ENCODE results near the gene MCF2.
"Not testable (repeated sequence)": the region's sequence is repeated elsewhere in the genome, so short reads cannot be mapped to it uniquely, and the experiment has no call there.

The MCF2 gene

GRCh38 chrX:139708067-139708466 is at the start of gene MCF2:
Gene MCF2 (minus strand): TSS chrX:139708167. CDS start chrX:139651744, 56,423 bp downstream.
- intact Hi-C loops (cut with DNase I) = no loop called here
- no peak for DNase-seq

- no peak for DNase-seq
- intact Hi-C loops (cut with DNase I) = no loop called here
Observed at GRCh38 chrX:139751053-139751452, 43.1 kb upstream of the MCF2 start.

- intact Hi-C loops (cut with DNase I) = no loop called here
- no peak for DNase-seq
Observed at GRCh38 chrX:139750390-139750789, 42.4 kb upstream of the MCF2 start.

GRCh38 chrX:139739138-139739537 is 31.2 kb upstream of the MCF2 start:
- intact Hi-C loops (cut with DNase I) = no loop called here
- DNase-seq = no peak

GRCh38 chrX:139738581-139738980 is 30.6 kb upstream of the MCF2 start:
- DNase-seq = no peak
- intact Hi-C loops (cut with DNase I) = no loop called here

- no peak for DNase-seq
- intact Hi-C loops (cut with DNase I) = no loop called here
Observed at GRCh38 chrX:139736151-139736550, 28.2 kb upstream of the MCF2 start.

GRCh38 chrX:139734996-139735395 is 27.0 kb upstream of the MCF2 start:
- no peak for DNase-seq
- intact Hi-C loops (cut with DNase I) = no loop called here

GRCh38 chrX:139725720-139726119 is 17.8 kb upstream of the MCF2 start:
- intact Hi-C loops (cut with DNase I) = no loop called here
- DNase-seq = no peak

GRCh38 chrX:139724626-139725025 is 16.7 kb upstream of the MCF2 start:
- no peak for DNase-seq
- intact Hi-C loops (cut with DNase I) = no loop called here

- no peak for DNase-seq
- intact Hi-C loops (cut with DNase I) = no loop called here
Observed at GRCh38 chrX:139720979-139721378, 13.0 kb upstream of the MCF2 start.

- intact Hi-C loops (cut with DNase I) = no loop called here
- no peak for DNase-seq
Observed at GRCh38 chrX:139720136-139720535, 12.2 kb upstream of the MCF2 start.

GRCh38 chrX:139702658-139703057 is 5.3 kb downstream of the MCF2 start:
- no peak for DNase-seq
- intact Hi-C loops (cut with DNase I) = no loop called here

GRCh38 chrX:139692908-139693307 is 15.1 kb downstream of the MCF2 start:
- intact Hi-C loops (cut with DNase I) = no loop called here
- DNase-seq = no peak

- DNase-seq = no peak
- intact Hi-C loops (cut with DNase I) = no loop called here
Observed at GRCh38 chrX:139692506-139692849, 15.5 kb downstream of the MCF2 start.

- DNase-seq = no peak
- intact Hi-C loops (cut with DNase I) = no loop called here
Observed at GRCh38 chrX:139691843-139692505, 16.0 kb downstream of the MCF2 start.

- DNase-seq = no peak
- intact Hi-C loops (cut with DNase I) = no loop called here
Observed at GRCh38 chrX:139691493-139691842, 16.5 kb downstream of the MCF2 start.

- intact Hi-C loops (cut with DNase I); DNase-seq: not testable (repeated sequence)
Observed at GRCh38 chrX:139685175-139685574, 22.8 kb downstream of the MCF2 start.

- DNase-seq = no peak
- intact Hi-C loops (cut with DNase I) = no loop called here
Observed at GRCh38 chrX:139680356-139680755, 27.6 kb downstream of the MCF2 start.

GRCh38 chrX:139647597-139647996 is 60.4 kb downstream of the MCF2 start:
- DNase-seq = no peak
- intact Hi-C loops (cut with DNase I) = no loop called here

GRCh38 chrX:139642241-139642927 is 65.6 kb downstream of the MCF2 start:
- peak in 23 of 42 donors; percentile 2 to 47 (median 13) for DNase-seq

GRCh38 chrX:139640259-139640658 is 67.7 kb downstream of the MCF2 start:
- no peak for DNase-seq
- intact Hi-C loops (cut with DNase I) = no loop called here

More at GRCh38 chrX:139642241-139642927, 65.6 kb downstream of the MCF2 start:
- intact Hi-C loops (cut with DNase I) = no loop called here

All from head of caudate nucleus (tissue), 42 donors.